ENCODE data around the gene NELL2. TPM values are rescaled to one million over a fixed set of nuclear protein-coding genes. Genes with fewer than 3 reads are reported as not detected.

The NELL2 gene
- total RNA-seq, 1 donor from 2014 or later: 16.9 TPM

DNA sequence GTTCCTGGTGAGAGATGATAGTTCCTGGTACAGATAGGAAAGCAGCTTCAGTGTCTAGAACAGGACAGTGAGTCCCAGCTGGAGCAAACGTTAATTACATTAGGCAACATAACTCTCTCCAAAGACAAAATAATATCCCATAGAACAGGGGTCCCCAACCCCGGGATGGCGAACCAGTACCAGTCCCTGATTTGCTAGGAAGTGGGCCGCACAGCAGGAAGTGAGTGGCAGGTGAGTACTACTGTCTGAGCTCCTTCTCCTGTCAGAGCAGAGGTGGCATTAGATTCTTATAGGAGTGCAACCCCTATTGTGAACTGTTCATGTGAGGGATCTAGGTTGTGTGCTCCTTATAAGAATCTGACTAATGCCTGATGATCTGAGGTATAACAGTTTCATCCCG, 204.1 kb downstream of the NELL2 start:
- Histone ChIP-seq H3K4me1 (no peaks in the 10 kb centered on the region), H3K27me3 (no peaks in the 10 kb centered on the region), H3K36me3 (no peaks in the 10 kb centered on the region), H3K27ac (no peak overlapping the region), H3K9me3 (no peaks in the 10 kb centered on the region), H3K4me3 (no peak overlapping the region)
- TF ChIP-seq, protein P1, sequence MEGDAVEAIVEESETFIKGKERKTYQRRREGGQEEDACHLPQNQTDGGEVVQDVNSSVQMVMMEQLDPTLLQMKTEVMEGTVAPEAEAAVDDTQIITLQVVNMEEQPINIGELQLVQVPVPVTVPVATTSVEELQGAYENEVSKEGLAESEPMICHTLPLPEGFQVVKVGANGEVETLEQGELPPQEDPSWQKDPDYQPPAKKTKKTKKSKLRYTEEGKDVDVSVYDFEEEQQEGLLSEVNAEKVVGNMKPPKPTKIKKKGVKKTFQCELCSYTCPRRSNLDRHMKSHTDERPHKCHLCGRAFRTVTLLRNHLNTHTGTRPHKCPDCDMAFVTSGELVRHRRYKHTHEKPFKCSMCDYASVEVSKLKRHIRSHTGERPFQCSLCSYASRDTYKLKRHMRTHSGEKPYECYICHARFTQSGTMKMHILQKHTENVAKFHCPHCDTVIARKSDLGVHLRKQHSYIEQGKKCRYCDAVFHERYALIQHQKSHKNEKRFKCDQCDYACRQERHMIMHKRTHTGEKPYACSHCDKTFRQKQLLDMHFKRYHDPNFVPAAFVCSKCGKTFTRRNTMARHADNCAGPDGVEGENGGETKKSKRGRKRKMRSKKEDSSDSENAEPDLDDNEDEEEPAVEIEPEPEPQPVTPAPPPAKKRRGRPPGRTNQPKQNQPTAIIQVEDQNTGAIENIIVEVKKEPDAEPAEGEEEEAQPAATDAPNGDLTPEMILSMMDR (IDR thresholded peaks at IDR 0.05): no peak
- no peak for TF ChIP-seq POLR2AphosphoS5 (IDR thresholded peaks at IDR 0.05; ENCODE audit: insufficient read depth in 1 of 2, low read depth in 1 of 2)
- no peak for TF ChIP-seq POLR2A (IDR thresholded peaks at IDR 0.05)
- DNase-seq (ENCODE audit: extremely low spot score in 2 of 2): no peak
- intact Hi-C loops (cut with DNase I): no loop called here

DNA sequence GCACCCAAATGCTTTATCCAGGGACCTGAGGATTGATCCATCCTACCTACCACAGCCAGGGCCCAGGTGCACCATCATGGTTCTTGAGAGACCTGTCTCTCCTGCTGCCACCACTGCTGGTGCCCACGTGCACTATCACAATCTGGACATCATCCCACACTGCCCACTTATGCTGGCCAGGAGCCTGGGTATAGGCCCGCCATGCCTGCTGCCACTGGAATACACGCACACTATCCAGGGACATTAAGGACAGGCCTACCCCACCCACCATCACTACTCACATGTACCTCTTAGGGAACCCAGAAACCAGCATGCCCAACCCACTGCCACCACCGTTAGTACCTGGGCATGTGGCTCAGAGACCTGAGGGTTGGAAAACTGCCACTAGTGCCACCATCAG, 207.7 kb downstream of the NELL2 start:
- no peak for DNase-seq (ENCODE audit: extremely low spot score in 2 of 2)
- intact Hi-C loops (cut with DNase I): no loop called here
- no peaks in the 10 kb centered on the region for H3K36me3 ChIP-seq
- TF ChIP-seq POLR2AphosphoS5 (IDR thresholded peaks at IDR 0.05; ENCODE audit: insufficient read depth in 1 of 2, low read depth in 1 of 2) (no peak), POLR2A (IDR thresholded peaks at IDR 0.05) (no peak)
- TF ChIP-seq, protein P1 (IDR thresholded peaks at IDR 0.05): no peak
- H3K27me3 ChIP-seq: no peaks in the 10 kb centered on the region
- no peak overlapping the region for H3K27ac ChIP-seq
- H3K4me3 ChIP-seq: no peak overlapping the region
- no peaks in the 10 kb centered on the region for H3K9me3 ChIP-seq
- H3K4me1 ChIP-seq: no peaks in the 10 kb centered on the region

DNA sequence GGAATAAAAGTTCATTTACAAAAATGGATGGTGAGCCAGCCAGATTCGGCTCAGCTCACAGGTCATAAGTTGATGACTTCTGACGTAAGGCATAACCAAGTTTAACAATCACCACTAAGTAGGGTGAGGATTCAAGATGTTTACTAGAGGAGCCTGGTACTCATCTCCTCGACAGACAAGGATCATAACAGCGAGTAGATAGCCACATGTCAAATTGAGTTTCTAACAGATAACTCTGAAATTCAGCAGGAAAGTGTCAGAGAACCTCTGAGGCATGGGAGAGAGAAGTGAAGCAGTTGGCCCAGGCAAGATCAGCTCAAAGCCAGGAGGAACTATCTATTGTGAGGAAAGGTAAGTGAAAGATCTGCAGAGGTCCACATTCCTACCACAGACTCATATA, 208.7 kb downstream of the NELL2 start:
- Histone ChIP-seq H3K4me3 (no peak overlapping the region), H3K4me1 (no peaks in the 10 kb centered on the region), H3K36me3 (no peaks in the 10 kb centered on the region), H3K27ac (no peak overlapping the region), H3K9me3 (no peaks in the 10 kb centered on the region), H3K27me3 (no peaks in the 10 kb centered on the region)
- intact Hi-C loops (cut with DNase I): no loop called here
- no peak for DNase-seq (ENCODE audit: extremely low spot score in 2 of 2)
- TF ChIP-seq, protein P1 (IDR thresholded peaks at IDR 0.05): no peak
- TF ChIP-seq POLR2A (IDR thresholded peaks at IDR 0.05) (no peak), POLR2AphosphoS5 (IDR thresholded peaks at IDR 0.05; ENCODE audit: insufficient read depth in 1 of 2, low read depth in 1 of 2) (no peak)

DNA sequence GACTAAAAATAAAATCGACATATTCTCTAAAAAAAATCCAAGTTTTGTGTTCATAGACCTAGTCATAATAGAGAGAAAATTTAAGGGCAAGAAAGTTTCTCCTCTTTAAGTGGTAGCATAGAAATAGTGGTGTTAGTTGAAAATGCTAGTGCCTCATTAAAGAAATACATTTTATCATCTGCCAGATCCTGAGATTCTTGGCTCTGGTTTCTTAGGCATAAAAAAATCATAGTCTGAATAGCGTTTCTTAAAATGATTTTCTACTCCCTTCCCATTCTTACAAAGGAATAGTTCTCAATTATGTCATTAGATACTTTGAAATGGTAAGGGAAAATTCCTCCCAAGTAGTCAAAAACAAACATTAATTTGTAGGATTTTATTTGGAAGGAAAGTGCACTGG, 212.8 kb downstream of the NELL2 start:
- Histone ChIP-seq H3K4me1 (no peaks in the 10 kb centered on the region), H3K27me3 (no peaks in the 10 kb centered on the region), H3K36me3 (no peaks in the 10 kb centered on the region), H3K27ac (no peak overlapping the region), H3K9me3 (no peaks in the 10 kb centered on the region), H3K4me3 (no peak overlapping the region)
- TF ChIP-seq, protein P1 (IDR thresholded peaks at IDR 0.05): no peak
- TF ChIP-seq POLR2A (IDR thresholded peaks at IDR 0.05) (no peak), POLR2AphosphoS5 (IDR thresholded peaks at IDR 0.05; ENCODE audit: insufficient read depth in 1 of 2, low read depth in 1 of 2) (no peak)
- intact Hi-C loops (cut with DNase I): no loop called here
- no peak for DNase-seq (ENCODE audit: extremely low spot score in 2 of 2)

DNA sequence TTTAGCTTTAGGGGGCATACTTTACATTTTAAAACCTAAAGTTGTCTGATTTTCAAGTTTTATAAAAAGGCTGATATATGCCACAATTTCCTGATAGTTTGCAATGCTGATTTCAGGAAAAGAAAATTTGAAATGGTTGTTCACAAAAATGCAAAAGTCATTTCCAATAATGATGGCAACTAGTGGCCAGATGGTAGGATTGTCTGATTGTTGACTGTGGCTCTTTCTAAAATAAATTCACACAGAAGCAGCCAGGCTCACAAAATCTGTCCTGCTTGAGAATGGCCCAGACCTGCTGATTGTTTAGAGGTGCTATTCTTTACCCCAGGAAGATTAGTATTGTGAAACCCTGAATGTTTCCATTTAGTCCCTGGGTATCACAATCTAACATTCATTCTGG, 220.3 kb downstream of the NELL2 start:
- Histone ChIP-seq H3K4me1 (no peaks in the 10 kb centered on the region), H3K36me3 (no peaks in the 10 kb centered on the region), H3K9me3 (no peaks in the 10 kb centered on the region), H3K4me3 (no peak overlapping the region), H3K27me3 (no peaks in the 10 kb centered on the region), H3K27ac (no peak overlapping the region)
- TF ChIP-seq POLR2AphosphoS5 (IDR thresholded peaks at IDR 0.05; ENCODE audit: insufficient read depth in 1 of 2, low read depth in 1 of 2) (no peak), POLR2A (IDR thresholded peaks at IDR 0.05) (no peak)
- TF ChIP-seq, protein P1 (IDR thresholded peaks at IDR 0.05): no peak
- intact Hi-C loops (cut with DNase I): no loop called here
- DNase-seq (ENCODE audit: extremely low spot score in 2 of 2): no peak

Measured in vagina (tissue), 2 donors.